WTC11 (cell line): ENCODE results near the gene MEX3D. TPM values are rescaled to one million over a fixed set of nuclear protein-coding genes. Genes with fewer than 3 reads are reported as not detected.

ENCODE experiments used
- ATAC-seq: fragments of 200-7000 bp; cut with Tn5 transposase; 2 replicates; pipeline ENCODE4 v1.10.0; 2021; ENCODE audit warnings: mild to moderate bottlenecking, moderate library complexity
- CTCF ChIA-PET: fragments of 300-600 bp; sonication (Branson Sonifier 250); formaldehyde crosslinking; loops from one replicate; lab custom pipeline; 2021; ENCODE audit warnings: antibody characterized with exemption; lab: Charles Lee
- POLR2A ChIA-PET: fragments of 350-600 bp; sonication (Branson Sonifier 250); formaldehyde crosslinking; loops from one replicate; lab custom pipeline; 2021; ENCODE audit warnings: antibody characterized with exemption; lab: Charles Lee
- DNase-seq: peaks from one replicate; pipeline ENCODE4 v3.0.0; 2021; ENCODE audit warnings: low spot score
- H3K27ac Mint-ChIP-seq: 2 replicates; pipeline ENCODE4 v1.8.0; 2021; ENCODE audit warnings: mixed read lengths
- H3K27me3 Mint-ChIP-seq: 2 replicates; pipeline ENCODE4 v1.8.0; 2021; ENCODE audit warnings: low read depth, mild to moderate bottlenecking, moderate library complexity, mixed read lengths
- H3K36me3 Mint-ChIP-seq: 2 replicates; pipeline ENCODE4 v1.8.0; 2021; ENCODE audit warnings: mixed read lengths
- H3K4me1 Mint-ChIP-seq: 2 replicates; pipeline ENCODE4 v1.8.0; 2022; ENCODE audit warnings: mixed read lengths
- H3K4me3 Mint-ChIP-seq: 2 replicates; pipeline ENCODE4 v1.8.0; 2021; ENCODE audit warnings: mild to moderate bottlenecking, moderate library complexity, mixed read lengths
- H3K9me3 Mint-ChIP-seq: 2 replicates; pipeline ENCODE4 v1.8.0; 2021; ENCODE audit warnings: mixed read lengths
- AR ChIP-seq: fragments of 250-450 bp; sonication (Bioruptor Pico); IDR thresholded peaks from 2 replicates; pipeline ENCODE4 v1.9.0; 2021; ENCODE audit warnings: mild to moderate bottlenecking
- ATF1 ChIP-seq: sonication (generic); formaldehyde crosslinking; IDR thresholded peaks from 2 replicates; pipeline ENCODE4 v1.8.1; 2023; ENCODE audit warnings: mild to moderate bottlenecking, moderate library complexity, missing genetic modification reagents
- ATF3 ChIP-seq: sonication (generic); formaldehyde crosslinking; conservative IDR thresholded peaks from 2 replicates; pipeline ENCODE4 v1.8.1; 2022; ENCODE audit warnings: mild to moderate bottlenecking, missing genetic modification reagents
- CREB1 ChIP-seq: sonication (generic); formaldehyde crosslinking; IDR thresholded peaks from 2 replicates; pipeline ENCODE4 v1.8.0; 2023; ENCODE audit warnings: mild to moderate bottlenecking, missing genetic modification reagents
- E2F4 ChIP-seq: sonication (generic); formaldehyde crosslinking; IDR thresholded peaks from 2 replicates; pipeline ENCODE4 v1.8.1; 2022; ENCODE audit warnings: low read depth, mild to moderate bottlenecking, moderate library complexity, missing genetic modification reagents, borderline replicate concordance
- ELF4 ChIP-seq: sonication (generic); formaldehyde crosslinking; IDR thresholded peaks from 2 replicates; pipeline ENCODE4 v1.8.1; 2022; ENCODE audit warnings: low read depth, mild to moderate bottlenecking, moderate library complexity, missing genetic modification reagents
- EMX1 ChIP-seq: fragments of 250-450 bp; sonication (Bioruptor Pico); IDR thresholded peaks from 2 replicates; pipeline ENCODE4 v1.8.0; 2021; ENCODE audit warnings: mild to moderate bottlenecking
- ESRRA ChIP-seq: sonication (generic); formaldehyde crosslinking; IDR thresholded peaks from 2 replicates; pipeline ENCODE4 v1.8.1; 2022; ENCODE audit warnings: mild to moderate bottlenecking, missing genetic modification reagents, borderline replicate concordance
- FOXP1 ChIP-seq: sonication (generic); formaldehyde crosslinking; IDR thresholded peaks from 2 replicates; pipeline ENCODE4 v1.8.0; 2022; ENCODE audit warnings: missing genetic modification reagents, mild to moderate bottlenecking, moderate library complexity, borderline replicate concordance
- MAX ChIP-seq: sonication (generic); formaldehyde crosslinking; IDR thresholded peaks from 2 replicates; pipeline ENCODE4 v1.8.0; 2022; ENCODE audit warnings: mild to moderate bottlenecking, missing genetic modification reagents
- NFATC4 ChIP-seq: fragments of 250-450 bp; sonication (Bioruptor Pico); IDR thresholded peaks from 2 replicates; pipeline ENCODE4 v1.9.0; 2021; ENCODE audit warnings: mild to moderate bottlenecking
- NFYB ChIP-seq: sonication (generic); formaldehyde crosslinking; conservative IDR thresholded peaks from 2 replicates; pipeline ENCODE4 v1.8.0; 2022; ENCODE audit warnings: low read depth, missing genetic modification reagents
- TEAD4 ChIP-seq: sonication (generic); formaldehyde crosslinking; IDR thresholded peaks from 2 replicates; pipeline ENCODE4 v1.8.0; 2022; ENCODE audit warnings: mild to moderate bottlenecking, missing genetic modification reagents
- TP53 ChIP-seq: sonication (generic); formaldehyde crosslinking; IDR thresholded peaks from 2 replicates; pipeline ENCODE4 v1.8.1; 2023; ENCODE audit warnings: mild to moderate bottlenecking, missing genetic modification reagents
- ZNF121 ChIP-seq: sonication (generic); formaldehyde crosslinking; IDR thresholded peaks from 2 replicates; pipeline ENCODE4 v1.8.0; 2023; ENCODE audit warnings: missing genetic modification reagents
- ZNF219 ChIP-seq: sonication (generic); formaldehyde crosslinking; IDR thresholded peaks from 2 replicates; pipeline ENCODE4 v1.8.0; 2023; ENCODE audit warnings: missing genetic modification reagents, mild to moderate bottlenecking, borderline replicate concordance
- ZNF263 ChIP-seq: sonication (generic); formaldehyde crosslinking; IDR thresholded peaks from 2 replicates; pipeline ENCODE4 v1.8.1; 2022; ENCODE audit warnings: low read depth, mild to moderate bottlenecking, moderate library complexity, missing genetic modification reagents
- total RNA-seq: library from RNA; stranded (reverse); gene quantifications from 3 replicates; pipeline ENCODE4 v1.2.3, GENCODE V29; 2021
- TF ChIP-seq, protein P1 (sequence below): sonication (generic); formaldehyde crosslinking; IDR thresholded peaks from 2 replicates; pipeline ENCODE4 v1.8.1; 2022; ENCODE audit warnings: mild to moderate bottlenecking, moderate library complexity, missing genetic modification reagents
- TF ChIP-seq, protein P2 (sequence below): fragments of 250-450 bp; sonication (Bioruptor Pico); IDR thresholded peaks from 2 replicates; pipeline ENCODE4 v1.9.0; 2021; ENCODE audit warnings: mild to moderate bottlenecking, borderline replicate concordance
- TF ChIP-seq, protein P3 (sequence below): sonication (generic); formaldehyde crosslinking; IDR thresholded peaks from 2 replicates; pipeline ENCODE4 v1.8.1; 2022; ENCODE audit warnings: mild to moderate bottlenecking, missing genetic modification reagents, moderate library complexity, borderline replicate concordance

Gene MEX3D
- total RNA-seq, 1 experiment from 2014 or later, result 69.5 TPM

DNA sequence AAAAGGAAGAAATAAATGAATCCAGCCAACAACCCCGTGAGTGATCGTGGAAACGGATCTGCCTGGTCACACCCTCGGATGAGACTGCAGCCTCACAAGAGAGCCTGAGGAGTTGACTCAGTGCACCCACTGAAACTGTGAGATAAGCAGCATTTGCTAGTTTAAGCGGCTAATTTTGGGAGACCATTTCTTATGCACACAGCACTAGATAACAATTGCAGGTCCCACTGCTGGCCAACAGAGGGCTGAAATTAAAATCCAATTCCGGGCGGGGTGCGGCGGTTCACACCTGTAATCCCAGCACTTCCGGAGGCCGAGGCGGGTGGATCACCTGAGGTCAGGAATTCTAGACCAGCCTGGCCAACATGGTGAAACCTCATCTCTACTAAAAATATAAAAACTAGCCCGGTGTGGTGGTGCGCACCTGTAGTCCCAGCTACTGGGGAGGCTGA lies 33.5 kb upstream of the MEX3D start:
- TF ChIP-seq, protein P1, sequence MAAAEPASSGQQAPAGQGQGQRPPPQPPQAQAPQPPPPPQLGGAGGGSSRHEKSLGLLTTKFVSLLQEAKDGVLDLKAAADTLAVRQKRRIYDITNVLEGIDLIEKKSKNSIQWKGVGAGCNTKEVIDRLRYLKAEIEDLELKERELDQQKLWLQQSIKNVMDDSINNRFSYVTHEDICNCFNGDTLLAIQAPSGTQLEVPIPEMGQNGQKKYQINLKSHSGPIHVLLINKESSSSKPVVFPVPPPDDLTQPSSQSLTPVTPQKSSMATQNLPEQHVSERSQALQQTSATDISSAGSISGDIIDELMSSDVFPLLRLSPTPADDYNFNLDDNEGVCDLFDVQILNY, result no peak
- TF ChIP-seq CREB1 (CRISPR knock-in tag) (no peak), EMX1 (CRISPR knock-in tag) (no peak), ATF1 (no peak), TP53 (CRISPR knock-in tag) (no peak), FOXP1 (CRISPR knock-in tag) (no peak), ZNF219 (no peak), MAX (CRISPR knock-in tag) (no peak), ELF4 (CRISPR knock-in tag) (no peak), NFATC4 (CRISPR knock-in tag) (no peak), ZNF121 (no peak), ESRRA (no peak), TEAD4 (CRISPR knock-in tag) (no peak)
- TF ChIP-seq, protein P2, sequence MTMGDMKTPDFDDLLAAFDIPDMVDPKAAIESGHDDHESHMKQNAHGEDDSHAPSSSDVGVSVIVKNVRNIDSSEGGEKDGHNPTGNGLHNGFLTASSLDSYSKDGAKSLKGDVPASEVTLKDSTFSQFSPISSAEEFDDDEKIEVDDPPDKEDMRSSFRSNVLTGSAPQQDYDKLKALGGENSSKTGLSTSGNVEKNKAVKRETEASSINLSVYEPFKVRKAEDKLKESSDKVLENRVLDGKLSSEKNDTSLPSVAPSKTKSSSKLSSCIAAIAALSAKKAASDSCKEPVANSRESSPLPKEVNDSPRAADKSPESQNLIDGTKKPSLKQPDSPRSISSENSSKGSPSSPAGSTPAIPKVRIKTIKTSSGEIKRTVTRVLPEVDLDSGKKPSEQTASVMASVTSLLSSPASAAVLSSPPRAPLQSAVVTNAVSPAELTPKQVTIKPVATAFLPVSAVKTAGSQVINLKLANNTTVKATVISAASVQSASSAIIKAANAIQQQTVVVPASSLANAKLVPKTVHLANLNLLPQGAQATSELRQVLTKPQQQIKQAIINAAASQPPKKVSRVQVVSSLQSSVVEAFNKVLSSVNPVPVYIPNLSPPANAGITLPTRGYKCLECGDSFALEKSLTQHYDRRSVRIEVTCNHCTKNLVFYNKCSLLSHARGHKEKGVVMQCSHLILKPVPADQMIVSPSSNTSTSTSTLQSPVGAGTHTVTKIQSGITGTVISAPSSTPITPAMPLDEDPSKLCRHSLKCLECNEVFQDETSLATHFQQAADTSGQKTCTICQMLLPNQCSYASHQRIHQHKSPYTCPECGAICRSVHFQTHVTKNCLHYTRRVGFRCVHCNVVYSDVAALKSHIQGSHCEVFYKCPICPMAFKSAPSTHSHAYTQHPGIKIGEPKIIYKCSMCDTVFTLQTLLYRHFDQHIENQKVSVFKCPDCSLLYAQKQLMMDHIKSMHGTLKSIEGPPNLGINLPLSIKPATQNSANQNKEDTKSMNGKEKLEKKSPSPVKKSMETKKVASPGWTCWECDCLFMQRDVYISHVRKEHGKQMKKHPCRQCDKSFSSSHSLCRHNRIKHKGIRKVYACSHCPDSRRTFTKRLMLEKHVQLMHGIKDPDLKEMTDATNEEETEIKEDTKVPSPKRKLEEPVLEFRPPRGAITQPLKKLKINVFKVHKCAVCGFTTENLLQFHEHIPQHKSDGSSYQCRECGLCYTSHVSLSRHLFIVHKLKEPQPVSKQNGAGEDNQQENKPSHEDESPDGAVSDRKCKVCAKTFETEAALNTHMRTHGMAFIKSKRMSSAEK (CRISPR knock-in tag), result no peak
- TF ChIP-seq, protein P3, sequence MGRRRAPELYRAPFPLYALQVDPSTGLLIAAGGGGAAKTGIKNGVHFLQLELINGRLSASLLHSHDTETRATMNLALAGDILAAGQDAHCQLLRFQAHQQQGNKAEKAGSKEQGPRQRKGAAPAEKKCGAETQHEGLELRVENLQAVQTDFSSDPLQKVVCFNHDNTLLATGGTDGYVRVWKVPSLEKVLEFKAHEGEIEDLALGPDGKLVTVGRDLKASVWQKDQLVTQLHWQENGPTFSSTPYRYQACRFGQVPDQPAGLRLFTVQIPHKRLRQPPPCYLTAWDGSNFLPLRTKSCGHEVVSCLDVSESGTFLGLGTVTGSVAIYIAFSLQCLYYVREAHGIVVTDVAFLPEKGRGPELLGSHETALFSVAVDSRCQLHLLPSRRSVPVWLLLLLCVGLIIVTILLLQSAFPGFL, result no peak
- Mint-ChIP-seq H3K9me3 (no peaks in the 10 kb centered on the region), H3K27ac (peak overlapping the region; percentile 80; the same call in 1 of the 2 replicates), H3K27me3 (no peaks in the 10 kb centered on the region), H3K4me1 (peaks cover 7% of the 10 kb centered on the region; the same call in 1 of the 2 replicates), H3K4me3 (no peak overlapping the region), H3K36me3 (peaks cover 23% of the 10 kb centered on the region)
- ATAC-seq (no peak), DNase-seq (no peak)
- CTCF ChIA-PET, result interaction anchor here (0.7 to 2.4 kb wide), 7 partner anchors 8 to 225 kb away, joined by 3 to 11 read pairs (median 5); no protein-coding TSS in a partner anchor
- POLR2A ChIA-PET, result no interaction called here

DNA sequence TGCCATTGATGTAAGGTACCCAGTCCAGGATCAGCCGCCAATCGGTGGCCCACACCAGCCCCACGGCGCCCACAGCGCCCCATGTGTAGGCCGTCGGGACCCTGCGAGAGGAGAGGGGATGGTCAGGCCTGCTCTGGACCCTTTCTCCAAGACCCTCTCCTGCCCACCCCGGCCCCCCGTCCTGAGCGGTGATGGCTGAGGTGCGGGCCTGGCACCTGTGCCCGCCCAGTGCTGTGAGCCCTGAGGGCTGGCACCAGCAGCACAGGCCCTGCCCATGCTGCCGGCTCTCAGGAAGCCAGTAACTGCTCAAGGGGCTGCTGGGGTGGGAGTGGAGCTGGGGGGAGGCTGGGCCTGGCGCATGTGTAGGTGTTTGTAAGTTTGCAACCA lies 31.3 kb upstream of the MEX3D start:
- CTCF ChIA-PET, result interaction anchor here (1.6 kb wide), 1 partner anchor 53 kb away, joined by 9 read pairs; no protein-coding TSS in a partner anchor
- Mint-ChIP-seq H3K4me3 (no peak overlapping the region), H3K27me3 (no peaks in the 10 kb centered on the region)
- no peak for TF ChIP-seq AR (CRISPR knock-in tag)
- no peak for TF ChIP-seq ZNF263
- no peak for TF ChIP-seq E2F4 (CRISPR knock-in tag)
- no peak for TF ChIP-seq NFYB (CRISPR knock-in tag)
- TF ChIP-seq ATF3 (CRISPR knock-in tag), result no peak
- TF ChIP-seq, all 79 proteins: peak for 0
- Mint-ChIP-seq H3K4me1 (peaks cover 4% of the 10 kb centered on the region; the same call in 1 of the 2 replicates), H3K9me3 (no peaks in the 10 kb centered on the region), H3K27ac (no peak overlapping the region), H3K36me3 (peaks cover 25% of the 10 kb centered on the region)
- DNase-seq (no peak), ATAC-seq (no peak)
- POLR2A ChIA-PET, result no interaction called here
